VCaP (cell line): ENCODE data around the gene CD99.
"Not testable (repeated sequence)": the region's sequence is repeated elsewhere in the genome, so short reads cannot be mapped to it uniquely, and the experiment has no call there.

Source experiments
- H3K27ac ChIP-seq: fragments of 450-650 bp; 2 replicates; pipeline ENCODE4 v1.5.1; 2017
- CTCF ChIP-seq: fragments of 450-650 bp; conservative IDR thresholded peaks from 2 replicates; pipeline ENCODE4 v1.5.1; 2017; ENCODE audit warnings: mild to moderate bottlenecking, moderate library complexity

The CD99 gene

DNA sequence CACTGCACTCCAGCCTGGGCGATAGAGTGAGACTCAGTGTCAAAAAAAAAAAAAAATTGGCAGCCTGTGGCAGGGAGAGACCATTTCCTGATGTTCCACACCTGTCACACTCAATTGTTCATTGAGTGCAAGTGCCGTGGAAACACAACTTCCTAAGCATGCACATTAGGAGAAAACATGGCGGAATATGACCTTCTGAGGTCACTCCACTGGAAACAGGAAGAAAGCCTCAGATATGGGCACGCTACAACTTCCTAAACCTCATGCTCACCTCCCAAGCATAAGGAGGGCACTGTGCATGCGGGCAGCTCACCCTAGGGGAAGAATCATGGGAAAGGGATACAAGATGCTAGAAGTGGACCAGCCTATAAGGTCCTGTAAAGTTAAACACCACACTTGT lies 28.5 kb upstream of the CD99 start:
- TF ChIP-seq CTCF = no peak
- no peak overlapping the region for H3K27ac ChIP-seq

- no peak overlapping the region for H3K27ac ChIP-seq
- TF ChIP-seq CTCF = no peak
Measured at GRCh38 chrX:2664502-2664901, 26.6 kb upstream of the CD99 start.

DNA sequence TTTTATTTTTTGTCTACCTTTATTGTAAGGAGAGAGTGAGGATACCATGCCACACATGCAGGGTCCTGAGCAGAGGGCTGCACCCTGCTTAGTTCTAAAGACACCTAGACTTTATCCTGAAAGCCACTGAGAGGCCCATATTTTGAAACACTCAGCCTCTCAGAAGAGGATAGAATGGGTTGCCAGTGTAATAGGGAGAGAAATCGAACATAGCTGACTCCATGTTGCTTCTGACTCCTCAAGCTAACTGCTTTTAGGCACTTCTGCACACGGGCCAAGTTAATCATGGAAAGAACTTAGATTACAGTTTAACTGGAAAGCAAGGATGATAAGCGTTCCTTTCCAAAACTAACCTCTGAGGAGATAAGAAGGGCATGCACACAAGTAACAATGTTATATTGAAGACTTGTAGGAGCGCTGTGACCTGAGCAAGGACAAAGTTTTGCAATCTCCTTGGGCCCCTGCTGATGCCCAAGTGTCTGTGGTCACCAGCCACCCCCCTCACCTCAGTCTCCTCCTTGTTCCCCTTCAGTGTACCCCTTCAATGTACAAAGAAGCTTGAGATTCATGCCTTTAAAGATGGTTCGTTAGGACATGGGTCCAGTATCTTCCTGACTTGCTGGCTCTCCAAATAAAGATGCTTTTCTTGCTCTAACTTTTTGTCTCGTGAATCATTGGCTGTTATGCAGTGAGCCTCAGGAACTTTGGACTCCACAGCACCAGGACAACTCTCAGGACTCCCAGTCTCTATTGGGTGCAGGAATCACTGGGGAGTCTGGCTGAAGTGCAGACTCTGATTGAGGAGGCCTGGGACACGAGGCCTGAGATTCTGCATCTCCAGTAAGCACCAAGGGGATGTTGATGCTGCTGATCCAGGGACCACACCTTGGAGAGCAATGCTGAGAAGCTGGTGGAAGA lies 25.4 kb upstream of the CD99 start:
- no peak overlapping the region for H3K27ac ChIP-seq
- no peak for TF ChIP-seq CTCF

- H3K27ac ChIP-seq = no peak overlapping the region
- no peak for TF ChIP-seq CTCF
Measured at GRCh38 chrX:2666491-2666890, 24.6 kb upstream of the CD99 start.

GRCh38 chrX:2670978-2671377 lies 20.1 kb upstream of the CD99 start:
- TF ChIP-seq CTCF = no peak
- no peak overlapping the region for H3K27ac ChIP-seq

DNA sequence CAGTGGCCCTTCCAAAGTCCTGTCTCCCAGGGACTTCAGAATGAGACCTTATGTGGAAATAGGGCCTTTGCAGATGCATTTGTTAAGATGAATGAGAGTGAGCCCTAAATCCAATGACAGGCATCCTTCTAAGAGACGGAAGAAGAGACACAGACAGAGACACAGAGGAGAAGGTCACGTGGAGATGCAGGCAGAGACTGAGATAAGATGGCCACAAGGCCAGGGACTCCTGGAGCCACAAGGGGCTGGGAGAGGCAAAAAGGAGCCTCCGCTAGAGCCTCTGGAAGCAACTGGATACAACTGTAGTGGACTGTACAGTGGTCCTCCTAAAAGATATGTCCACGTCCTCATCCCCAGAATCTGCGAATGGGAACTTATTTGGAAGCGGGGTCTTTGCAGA lies 19.0 kb upstream of the CD99 start:
- no peak overlapping the region for H3K27ac ChIP-seq
- TF ChIP-seq CTCF = no peak

GRCh38 chrX:2673611-2674010 lies 17.5 kb upstream of the CD99 start:
- H3K27ac ChIP-seq = no peak overlapping the region
- TF ChIP-seq CTCF = no peak

GRCh38 chrX:2675657-2676200 lies 15.4 kb upstream of the CD99 start:
- H3K27ac ChIP-seq = not testable (repeated sequence)
